WTC11 (cell line): Measurements from ENCODE around the gene SIN3A. TPM values are rescaled to one million over a fixed set of nuclear protein-coding genes. Genes with fewer than 3 reads are reported as not detected.

ENCODE experiments used
- ATAC-seq: fragments of 200-7000 bp; cut with Tn5 transposase; 2 replicates; pipeline ENCODE4 v1.10.0; 2021; ENCODE audit warnings: mild to moderate bottlenecking, moderate library complexity
- CTCF ChIA-PET: fragments of 300-600 bp; sonication (Branson Sonifier 250); formaldehyde crosslinking; loops from one replicate; lab custom pipeline; 2021; ENCODE audit warnings: antibody characterized with exemption; lab: Charles Lee
- POLR2A ChIA-PET: fragments of 350-600 bp; sonication (Branson Sonifier 250); formaldehyde crosslinking; loops from one replicate; lab custom pipeline; 2021; ENCODE audit warnings: antibody characterized with exemption; lab: Charles Lee
- DNase-seq: peaks from one replicate; pipeline ENCODE4 v3.0.0; 2021; ENCODE audit warnings: low spot score
- H3K27ac Mint-ChIP-seq: 2 replicates; pipeline ENCODE4 v1.8.0; 2021; ENCODE audit warnings: mixed read lengths
- H3K27me3 Mint-ChIP-seq: 2 replicates; pipeline ENCODE4 v1.8.0; 2021; ENCODE audit warnings: low read depth, mild to moderate bottlenecking, moderate library complexity, mixed read lengths
- H3K36me3 Mint-ChIP-seq: 2 replicates; pipeline ENCODE4 v1.8.0; 2021; ENCODE audit warnings: mixed read lengths
- H3K4me1 Mint-ChIP-seq: 2 replicates; pipeline ENCODE4 v1.8.0; 2022; ENCODE audit warnings: mixed read lengths
- H3K4me3 Mint-ChIP-seq: 2 replicates; pipeline ENCODE4 v1.8.0; 2021; ENCODE audit warnings: mild to moderate bottlenecking, moderate library complexity, mixed read lengths
- H3K9me3 Mint-ChIP-seq: 2 replicates; pipeline ENCODE4 v1.8.0; 2021; ENCODE audit warnings: mixed read lengths
- AR ChIP-seq: fragments of 250-450 bp; sonication (Bioruptor Pico); IDR thresholded peaks from 2 replicates; pipeline ENCODE4 v1.9.0; 2021; ENCODE audit warnings: mild to moderate bottlenecking
- ARID4B ChIP-seq: sonication (generic); formaldehyde crosslinking; IDR thresholded peaks from 2 replicates; pipeline ENCODE4 v1.8.0; 2023; ENCODE audit warnings: missing genetic modification reagents, mild to moderate bottlenecking, borderline replicate concordance
- EMX1 ChIP-seq: fragments of 250-450 bp; sonication (Bioruptor Pico); IDR thresholded peaks from 2 replicates; pipeline ENCODE4 v1.8.0; 2021; ENCODE audit warnings: mild to moderate bottlenecking
- ETV6 ChIP-seq: sonication (generic); formaldehyde crosslinking; IDR thresholded peaks from 2 replicates; pipeline ENCODE4 v1.8.1; 2022; ENCODE audit warnings: mild to moderate bottlenecking, missing genetic modification reagents
- HMGXB4 ChIP-seq: sonication (generic); formaldehyde crosslinking; IDR thresholded peaks from 2 replicates; pipeline ENCODE4 v1.8.1; 2023; ENCODE audit warnings: mild to moderate bottlenecking, moderate library complexity, missing genetic modification reagents
- IRF2 ChIP-seq: sonication (generic); formaldehyde crosslinking; IDR thresholded peaks from 2 replicates; pipeline ENCODE4 v1.8.0; 2022; ENCODE audit warnings: low read depth, missing genetic modification reagents, borderline replicate concordance
- MAX ChIP-seq: sonication (generic); formaldehyde crosslinking; IDR thresholded peaks from 2 replicates; pipeline ENCODE4 v1.8.0; 2022; ENCODE audit warnings: mild to moderate bottlenecking, missing genetic modification reagents
- MLX ChIP-seq: sonication (generic); formaldehyde crosslinking; IDR thresholded peaks from 2 replicates; pipeline ENCODE4 v1.8.1; 2023; ENCODE audit warnings: mild to moderate bottlenecking, missing genetic modification reagents, moderate library complexity
- MYBL2 ChIP-seq: sonication (generic); formaldehyde crosslinking; IDR thresholded peaks from 2 replicates; pipeline ENCODE4 v1.8.1; 2023; ENCODE audit warnings: mild to moderate bottlenecking, moderate library complexity, missing genetic modification reagents
- SMAD3 ChIP-seq: sonication (generic); formaldehyde crosslinking; IDR thresholded peaks from 2 replicates; pipeline ENCODE4 v1.8.0; 2022; ENCODE audit warnings: missing genetic modification reagents, mild to moderate bottlenecking, borderline replicate concordance
- SOX15 ChIP-seq: fragments of 250-450 bp; sonication (Bioruptor Pico); IDR thresholded peaks from 2 replicates; pipeline ENCODE4 v1.9.0; 2021; ENCODE audit warnings: mild to moderate bottlenecking
- SP1 ChIP-seq: sonication (generic); formaldehyde crosslinking; conservative IDR thresholded peaks from 2 replicates; pipeline ENCODE4 v1.8.1; 2022; ENCODE audit warnings: missing genetic modification reagents
- ZNF121 ChIP-seq: sonication (generic); formaldehyde crosslinking; IDR thresholded peaks from 2 replicates; pipeline ENCODE4 v1.8.0; 2023; ENCODE audit warnings: missing genetic modification reagents
- ZNF317 ChIP-seq: sonication (generic); formaldehyde crosslinking; IDR thresholded peaks from 2 replicates; pipeline ENCODE4 v1.8.1; 2023; ENCODE audit warnings: low read depth, mild to moderate bottlenecking, moderate library complexity, missing genetic modification reagents, borderline replicate concordance
- ZNF532 ChIP-seq: fragments of 250-450 bp; sonication (Bioruptor Pico); IDR thresholded peaks from 2 replicates; pipeline ENCODE4 v1.9.0; 2021; ENCODE audit warnings: mild to moderate bottlenecking, borderline replicate concordance
- ZSCAN18 ChIP-seq: fragments of 250-450 bp; sonication (Bioruptor Pico); IDR thresholded peaks from 2 replicates; pipeline ENCODE4 v2.1.2; 2022; ENCODE audit warnings: mild to moderate bottlenecking, moderate library complexity
- total RNA-seq: library from RNA; stranded (reverse); gene quantifications from 3 replicates; pipeline ENCODE4 v1.2.3, GENCODE V29; 2021

SIN3A gene
- total RNA-seq, 1 experiment from 2014 or later: 113 TPM

- peak; percentile 76 for TF ChIP-seq MAX (CRISPR knock-in tag)
- TF ChIP-seq ETV6 (CRISPR knock-in tag): peak; percentile 76; the same call in 1 of the 2 replicates
- no peak for TF ChIP-seq HMGXB4
- TF ChIP-seq ZNF317 (CRISPR knock-in tag): no peak
- peak; percentile 94 for TF ChIP-seq MYBL2
- no peak for TF ChIP-seq IRF2 (CRISPR knock-in tag)
- TF ChIP-seq SP1: peak; percentile 66
- TF ChIP-seq MLX (CRISPR knock-in tag): no peak
- TF ChIP-seq EMX1 (CRISPR knock-in tag): no peak
- no peak for TF ChIP-seq AR
- TF ChIP-seq ARID4B (CRISPR knock-in tag): peak; percentile 68; the same call in 1 of the 2 replicates
- TF ChIP-seq ZNF121 (CRISPR knock-in tag): no peak
Observed at GRCh38 chr15:75335705-75336355, 115.7 kb downstream of the SIN3A start, which contains the start of gene COMMD4 (continued).

- DNase-seq: no peak
- H3K4me1 Mint-ChIP-seq: peaks cover 13% of the 10 kb centered on the region
- no peak overlapping the region for H3K27ac Mint-ChIP-seq
- H3K36me3 Mint-ChIP-seq: peaks cover 5% of the 10 kb centered on the region; the same call in 1 of the 2 replicates
- H3K9me3 Mint-ChIP-seq: no peaks in the 10 kb centered on the region
- peak overlapping the region; percentile 97 for H3K4me3 Mint-ChIP-seq
- ChIA-PET POLR2A (no interaction called here), CTCF (interaction anchor here (0.9 kb wide), 1 partner anchor 434 kb away, joined by 3 read pairs; no protein-coding TSS in a partner anchor)
- ATAC-seq: no peak
- H3K27me3 Mint-ChIP-seq: peaks cover 6% of the 10 kb centered on the region; the same call in 1 of the 2 replicates
- TF ChIP-seq ZSCAN18 (CRISPR knock-in tag): no peak
- no peak for TF ChIP-seq ZNF532 (CRISPR knock-in tag)
- no peak for TF ChIP-seq SMAD3
- TF ChIP-seq AR: no peak
- TF ChIP-seq SOX15: no peak
Observed at GRCh38 chr15:75335313-75335704, 116.2 kb downstream of the SIN3A start.
